ENCODE data around the gene IMPG1. TPM values are rescaled to one million over a fixed set of nuclear protein-coding genes. Genes with fewer than 3 reads are reported as not detected.

The IMPG1 gene
- total and polyA plus RNA-seq, 2 of the 8 experiments (the other 6 are each of a cell fraction or from before 2014, with no cell fraction given): 0.02 TPM; not detected in 1

- no peak overlapping the region for H3K23ac ChIP-seq (ENCODE audit: insufficient read length)
- ChIA-PET CTCF (ENCODE audit: partially characterized antibody) (interaction anchor here (1.6 kb wide), 1 partner anchor 9 kb away, joined by 4 read pairs; no protein-coding TSS in a partner anchor), POLR2A (ENCODE audit: partially characterized antibody) (no interaction called here)
- no peaks in the 10 kb centered on the region for H4K20me1 ChIP-seq (replicated peaks in 1 of 2; ENCODE audit: control insufficient read depth in 1 of 2, insufficient read depth in 2 of 2, low read length in 2 of 2)
- H3K79me1 ChIP-seq (ENCODE audit: low read depth, low read length): no peaks in the 10 kb centered on the region
- DNase-seq (ENCODE audit: low read depth in 1 of 2, low spot score in 2 of 2) (no peak), FAIRE-seq (no peak)
- H2BK12ac ChIP-seq (ENCODE audit: low read depth, low read length): no peak overlapping the region
- H3K56ac ChIP-seq (replicated peaks; ENCODE audit: insufficient read length, low read depth, low read length): peak overlapping the region; percentile 26
- H4K5ac ChIP-seq (ENCODE audit: insufficient read length, low read depth, low read length): no peak overlapping the region
- peaks cover 0 to 5% (median 0%) of the 10 kb centered on the region in 4 experiments; a peak in 3 of 7 replicates for H3K27me3 ChIP-seq (replicated peaks in 1 of 4; ENCODE audit: control insufficient read depth in 3 of 4, extremely low read depth in 1 of 4, insufficient read depth in 3 of 4, low read length in 3 of 4)
- no peak overlapping the region for H2AK5ac ChIP-seq (ENCODE audit: low read depth, low read length)
- no peak overlapping the region for H2AFZ ChIP-seq (ENCODE audit: low read length)
- no peak overlapping the region for H2BK5ac ChIP-seq (ENCODE audit: low read depth, low read length)
- no peak overlapping the region for H2BK20ac ChIP-seq (ENCODE audit: low read length)
- no peak overlapping the region for H2BK120ac ChIP-seq (replicated peaks; ENCODE audit: low read depth, low read length)
- H3K79me2 ChIP-seq (ENCODE audit: control insufficient read depth in 1 of 2, insufficient read depth in 2 of 2, low read length in 2 of 2): no peaks in the 10 kb centered on the region
- H3K4me2 ChIP-seq (ENCODE audit: insufficient read depth in 1 of 2, low read depth in 2 of 2, low read length in 2 of 2): no peak overlapping the region
- no peak overlapping the region for H2BK15ac ChIP-seq (ENCODE audit: low read length)
- H3K23me2 ChIP-seq (ENCODE audit: low read depth, low read length): no peaks in the 10 kb centered on the region
- H3K9ac ChIP-seq (replicated peaks in 1 of 4; ENCODE audit: extremely low read depth in 1 of 4, low read depth in 3 of 4, low read length in 3 of 4): no peak overlapping the region
- no peak overlapping the region for H4K91ac ChIP-seq (replicated peaks; ENCODE audit: insufficient read length, low read length)
- H3K36me3 ChIP-seq (ENCODE audit: control insufficient read depth in 2 of 4, insufficient read depth in 4 of 4, low read length in 3 of 4): no peaks in the 10 kb centered on the region
- no peak overlapping the region for H3K18ac ChIP-seq (ENCODE audit: extremely low read depth, low read length)
- no peak overlapping the region for H3K14ac ChIP-seq (ENCODE audit: insufficient read length)
- no peak overlapping the region for H3K4ac ChIP-seq (replicated peaks; ENCODE audit: insufficient read length, low read depth, low read length)
- TF ChIP-seq TAF1 (IDR thresholded peaks at IDR 0.05; ENCODE audit: low read depth, low read length) (no peak), CHD1 (IDR thresholded peaks at IDR 0.05; ENCODE audit: low read depth, low read length) (no peak), EZH2 (IDR thresholded peaks at IDR 0.05; ENCODE audit: low read depth, low read length, severe bottlenecking) (no peak), EP300 (IDR thresholded peaks at IDR 0.05; ENCODE audit: borderline replicate concordance in 1 of 2, low read depth in 2 of 2, low read length in 2 of 2) (no peak), POLR2A (IDR thresholded peaks at IDR 0.05; ENCODE audit: control extremely low read depth in 1 of 2, low read depth in 2 of 2, low read length in 2 of 2) (no peak), POLR2AphosphoS5 (IDR thresholded peaks at IDR 0.05; ENCODE audit: low read depth, low read length) (no peak), BCL11A (IDR thresholded peaks at IDR 0.05; ENCODE audit: low read depth in 2 of 2, low read length in 2 of 2) (no peak), GTF2F1 (IDR thresholded peaks at IDR 0.05; ENCODE audit: borderline replicate concordance, low read depth, low read length) (no peak), TEAD4 (IDR thresholded peaks at IDR 0.05; ENCODE audit: low read depth, low read length) (no peak), TCF12 (IDR thresholded peaks at IDR 0.05; ENCODE audit: low read depth, low read length) (no peak), SP2 (IDR thresholded peaks at IDR 0.05; ENCODE audit: low read length) (no peak), NANOG (IDR thresholded peaks at IDR 0.05; ENCODE audit: insufficient read depth, low read depth, low read length, poor library complexity, severe bottlenecking) (no peak), TBP (IDR thresholded peaks at IDR 0.05; ENCODE audit: low read depth, low read length) (no peak), BACH1 (IDR thresholded peaks at IDR 0.05; ENCODE audit: low read length) (no peak)
- no peaks in the 10 kb centered on the region for H3K9me3 ChIP-seq (ENCODE audit: insufficient read depth in 2 of 2, low read depth in 1 of 2, low read length in 1 of 2)
- H4K8ac ChIP-seq (ENCODE audit: extremely low read depth, insufficient read depth, low read length): no peak overlapping the region
- WGBS, 2 experiments (ENCODE audit: extremely low coverage in 1 of 2, insufficient coverage in 1 of 2, insufficient read length in 1 of 2, insufficient replicate concordance in 2 of 2, low coverage in 1 of 2, low lambda C conversion rate in 2 of 2, missing lambda C conversion rate in 1 of 2): 76% methylated on average over 1 of the region's 1 CpG; no CpG with 5 or more reads in 1 of the 2 experiments
- no peak overlapping the region for H3K27ac ChIP-seq (ENCODE audit: low read depth, low read length)
- no peak overlapping the region for H3K4me3 ChIP-seq (ENCODE audit: extremely low read depth in 1 of 4, insufficient read depth in 2 of 4, low read depth in 3 of 4, low read length in 4 of 4)
- H3K4me1 ChIP-seq (replicated peaks in 1 of 4; ENCODE audit: control insufficient read depth in 3 of 4, insufficient read depth in 4 of 4, low read length in 3 of 4): peaks cover 0 to 7% (median 0%) of the 10 kb centered on the region in 4 experiments; a peak in 1 of 7 replicates
Measured at GRCh38 chr6:75941509-75941908, 131.0 kb downstream of the IMPG1 start.
